GM12875 (cell line): ENCODE data around the gene ARHGAP4.

ENCODE experiments used
- H3K4me3 ChIP-seq: one replicate; pipeline ENCODE4 v1.5.1; 2011; ENCODE audit warnings: low read depth, low read length, control low read depth
- TF ChIP-seq, protein P1 (sequence below): IDR thresholded peaks from 2 replicates; pipeline ENCODE4 v1.5.1; 2011; ENCODE audit warnings: low read depth, mild to moderate bottlenecking, control low read depth, inconsistent platforms, low read length, moderate library complexity, borderline replicate concordance; ENCODE audit not compliant: insufficient read depth

ARHGAP4 gene

DNA sequence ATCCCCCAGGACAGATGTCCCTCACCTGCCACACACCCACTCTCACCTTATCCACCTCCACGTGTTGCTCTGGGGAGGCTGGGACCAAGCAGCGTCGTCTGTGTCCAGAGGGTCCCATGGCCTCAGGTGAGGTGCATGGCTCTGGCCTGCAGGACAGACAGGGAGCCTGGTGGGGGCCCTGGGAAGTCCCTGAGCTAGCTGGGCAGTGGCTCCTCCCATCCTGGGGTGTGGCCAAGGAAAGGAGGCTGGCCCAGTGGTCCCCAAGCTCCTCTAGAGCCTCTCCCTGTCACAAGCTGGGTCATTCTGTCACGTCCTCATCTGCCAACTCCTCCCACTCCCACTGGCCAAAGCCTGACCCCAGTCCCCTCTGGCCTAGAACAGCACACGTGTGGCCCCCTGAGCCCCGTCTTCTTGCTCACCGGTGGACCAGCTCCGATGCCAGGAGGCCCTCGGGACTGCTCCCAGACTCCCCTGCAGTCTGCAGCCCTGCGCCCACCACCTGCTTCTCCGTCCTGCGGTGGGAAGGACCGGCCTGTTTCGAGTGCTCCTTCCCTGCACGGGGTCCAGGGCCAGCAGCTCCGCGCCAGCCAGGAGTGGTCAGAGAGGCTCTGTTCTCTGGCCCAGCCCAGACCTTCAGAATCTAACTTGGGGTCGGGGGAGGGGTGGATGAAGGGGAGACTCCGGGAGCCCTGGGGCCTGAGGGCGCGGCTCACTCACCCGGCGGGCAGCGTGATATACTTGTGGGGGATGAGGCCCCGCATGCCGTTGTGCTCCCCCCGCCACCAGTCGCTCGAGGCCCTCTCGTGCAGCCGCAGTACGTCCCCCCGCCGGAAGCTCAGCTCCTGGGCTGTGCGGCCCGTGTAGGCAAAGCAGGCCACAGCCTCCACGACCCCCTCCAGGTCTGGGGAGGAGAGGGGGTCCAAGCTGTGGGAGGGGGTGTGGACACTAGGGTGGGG, 16.8 kb downstream of the ARHGAP4 start:
- no peak overlapping the region for H3K4me3 ChIP-seq
- TF ChIP-seq, protein P1, sequence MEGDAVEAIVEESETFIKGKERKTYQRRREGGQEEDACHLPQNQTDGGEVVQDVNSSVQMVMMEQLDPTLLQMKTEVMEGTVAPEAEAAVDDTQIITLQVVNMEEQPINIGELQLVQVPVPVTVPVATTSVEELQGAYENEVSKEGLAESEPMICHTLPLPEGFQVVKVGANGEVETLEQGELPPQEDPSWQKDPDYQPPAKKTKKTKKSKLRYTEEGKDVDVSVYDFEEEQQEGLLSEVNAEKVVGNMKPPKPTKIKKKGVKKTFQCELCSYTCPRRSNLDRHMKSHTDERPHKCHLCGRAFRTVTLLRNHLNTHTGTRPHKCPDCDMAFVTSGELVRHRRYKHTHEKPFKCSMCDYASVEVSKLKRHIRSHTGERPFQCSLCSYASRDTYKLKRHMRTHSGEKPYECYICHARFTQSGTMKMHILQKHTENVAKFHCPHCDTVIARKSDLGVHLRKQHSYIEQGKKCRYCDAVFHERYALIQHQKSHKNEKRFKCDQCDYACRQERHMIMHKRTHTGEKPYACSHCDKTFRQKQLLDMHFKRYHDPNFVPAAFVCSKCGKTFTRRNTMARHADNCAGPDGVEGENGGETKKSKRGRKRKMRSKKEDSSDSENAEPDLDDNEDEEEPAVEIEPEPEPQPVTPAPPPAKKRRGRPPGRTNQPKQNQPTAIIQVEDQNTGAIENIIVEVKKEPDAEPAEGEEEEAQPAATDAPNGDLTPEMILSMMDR: no peak

DNA sequence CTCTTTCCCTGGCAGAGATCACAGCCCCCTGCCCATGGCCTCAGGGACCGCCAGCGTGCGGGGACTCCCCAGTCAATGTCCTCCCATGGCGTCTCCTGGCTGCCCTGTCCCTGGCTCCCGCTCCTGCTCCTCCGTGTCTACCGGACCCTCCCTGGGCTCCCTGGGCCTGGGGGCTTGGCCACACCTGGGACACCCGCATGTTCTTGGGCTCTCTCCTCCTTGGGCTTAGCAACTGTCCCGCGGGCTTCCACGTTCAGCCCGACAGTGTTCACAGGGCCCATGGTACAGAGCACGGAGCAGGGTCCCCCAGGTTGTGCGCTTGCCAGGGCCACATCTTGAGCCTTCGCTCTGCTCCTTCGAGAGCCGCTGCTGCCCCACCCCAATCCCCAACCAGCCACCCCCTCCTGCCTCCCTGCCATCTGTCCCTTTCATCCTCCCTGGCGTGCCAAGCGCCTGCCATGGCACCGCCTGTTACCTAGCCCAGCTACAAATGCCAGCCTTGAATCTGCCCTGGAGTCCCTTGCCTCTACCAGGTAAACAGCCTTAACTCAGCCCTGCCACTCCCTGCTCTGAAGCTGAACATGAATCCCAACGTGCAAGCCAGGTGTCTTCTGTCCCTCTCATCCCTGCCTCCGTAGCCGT, 17.7 kb downstream of the ARHGAP4 start:
- TF ChIP-seq, protein P1: no peak

DNA sequence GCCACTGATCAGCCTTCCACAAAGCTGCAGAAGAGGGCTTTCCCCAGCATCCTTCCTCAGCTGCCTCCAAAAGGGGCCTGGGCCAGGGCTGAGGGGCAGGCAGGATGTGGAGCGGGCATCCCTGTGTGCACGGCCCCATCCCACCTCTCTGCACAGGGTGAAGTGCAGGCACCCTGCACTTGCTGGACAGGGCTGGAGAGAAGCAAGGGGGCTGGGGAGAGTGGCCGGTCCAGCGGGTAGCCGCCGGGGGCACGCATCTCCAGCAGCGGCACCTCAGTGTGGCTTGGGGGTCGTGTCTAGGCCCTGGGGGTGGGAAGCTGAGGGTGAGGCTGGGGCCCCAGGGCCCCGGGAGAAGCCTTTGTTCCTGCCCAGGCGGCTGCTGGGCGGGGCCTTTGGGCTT, 18.6 kb downstream of the ARHGAP4 start:
- H3K4me3 ChIP-seq: no peak overlapping the region
- TF ChIP-seq, protein P1: no peak

More for the DNA sequence above, 17.7 kb downstream of the ARHGAP4 start:
- no peak overlapping the region for H3K4me3 ChIP-seq

DNA sequence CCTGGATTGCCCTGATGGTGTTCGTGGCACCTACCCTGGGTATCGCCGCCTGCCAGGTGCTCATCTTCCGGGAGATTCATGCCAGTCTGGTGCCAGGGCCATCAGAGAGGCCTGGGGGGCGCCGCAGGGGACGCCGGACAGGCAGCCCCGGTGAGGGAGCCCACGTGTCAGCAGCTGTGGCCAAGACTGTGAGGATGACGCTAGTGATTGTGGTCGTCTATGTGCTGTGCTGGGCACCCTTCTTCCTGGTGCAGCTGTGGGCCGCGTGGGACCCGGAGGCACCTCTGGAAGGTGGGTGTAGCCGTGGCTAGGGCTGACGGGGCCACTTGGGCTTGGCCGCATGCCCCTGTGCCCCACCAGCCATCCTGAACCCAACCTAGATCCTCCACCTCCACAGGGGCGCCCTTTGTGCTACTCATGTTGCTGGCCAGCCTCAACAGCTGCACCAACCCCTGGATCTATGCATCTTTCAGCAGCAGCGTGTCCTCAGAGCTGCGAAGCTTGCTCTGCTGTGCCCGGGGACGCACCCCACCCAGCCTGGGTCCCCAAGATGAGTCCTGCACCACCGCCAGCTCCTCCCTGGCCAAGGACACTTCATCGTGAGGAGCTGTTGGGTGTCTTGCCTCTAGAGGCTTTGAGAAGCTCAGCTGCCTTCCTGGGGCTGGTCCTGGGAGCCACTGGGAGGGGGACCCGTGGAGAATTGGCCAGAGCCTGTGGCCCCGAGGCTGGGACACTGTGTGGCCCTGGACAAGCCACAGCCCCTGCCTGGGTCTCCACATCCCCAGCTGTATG, 19.7 kb downstream of the ARHGAP4 start:
- TF ChIP-seq, protein P1: no peak
- H3K4me3 ChIP-seq: no peak overlapping the region

DNA sequence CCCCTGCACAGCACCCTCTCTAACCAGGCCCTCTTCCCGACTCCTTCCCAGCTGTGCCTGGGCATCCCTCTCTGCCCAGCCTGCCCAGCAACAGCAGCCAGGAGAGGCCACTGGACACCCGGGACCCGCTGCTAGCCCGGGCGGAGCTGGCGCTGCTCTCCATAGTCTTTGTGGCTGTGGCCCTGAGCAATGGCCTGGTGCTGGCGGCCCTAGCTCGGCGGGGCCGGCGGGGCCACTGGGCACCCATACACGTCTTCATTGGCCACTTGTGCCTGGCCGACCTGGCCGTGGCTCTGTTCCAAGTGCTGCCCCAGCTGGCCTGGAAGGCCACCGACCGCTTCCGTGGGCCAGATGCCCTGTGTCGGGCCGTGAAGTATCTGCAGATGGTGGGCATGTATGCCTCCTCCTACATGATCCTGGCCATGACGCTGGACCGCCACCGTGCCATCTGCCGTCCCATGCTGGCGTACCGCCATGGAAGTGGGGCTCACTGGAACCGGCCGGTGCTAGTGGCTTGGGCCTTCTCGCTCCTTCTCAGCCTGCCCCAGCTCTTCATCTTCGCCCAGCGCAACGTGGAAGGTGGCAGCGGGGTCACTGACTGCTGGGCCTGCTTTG, 20.5 kb downstream of the ARHGAP4 start:
- TF ChIP-seq, protein P1: no peak
- H3K4me3 ChIP-seq: no peak overlapping the region

DNA sequence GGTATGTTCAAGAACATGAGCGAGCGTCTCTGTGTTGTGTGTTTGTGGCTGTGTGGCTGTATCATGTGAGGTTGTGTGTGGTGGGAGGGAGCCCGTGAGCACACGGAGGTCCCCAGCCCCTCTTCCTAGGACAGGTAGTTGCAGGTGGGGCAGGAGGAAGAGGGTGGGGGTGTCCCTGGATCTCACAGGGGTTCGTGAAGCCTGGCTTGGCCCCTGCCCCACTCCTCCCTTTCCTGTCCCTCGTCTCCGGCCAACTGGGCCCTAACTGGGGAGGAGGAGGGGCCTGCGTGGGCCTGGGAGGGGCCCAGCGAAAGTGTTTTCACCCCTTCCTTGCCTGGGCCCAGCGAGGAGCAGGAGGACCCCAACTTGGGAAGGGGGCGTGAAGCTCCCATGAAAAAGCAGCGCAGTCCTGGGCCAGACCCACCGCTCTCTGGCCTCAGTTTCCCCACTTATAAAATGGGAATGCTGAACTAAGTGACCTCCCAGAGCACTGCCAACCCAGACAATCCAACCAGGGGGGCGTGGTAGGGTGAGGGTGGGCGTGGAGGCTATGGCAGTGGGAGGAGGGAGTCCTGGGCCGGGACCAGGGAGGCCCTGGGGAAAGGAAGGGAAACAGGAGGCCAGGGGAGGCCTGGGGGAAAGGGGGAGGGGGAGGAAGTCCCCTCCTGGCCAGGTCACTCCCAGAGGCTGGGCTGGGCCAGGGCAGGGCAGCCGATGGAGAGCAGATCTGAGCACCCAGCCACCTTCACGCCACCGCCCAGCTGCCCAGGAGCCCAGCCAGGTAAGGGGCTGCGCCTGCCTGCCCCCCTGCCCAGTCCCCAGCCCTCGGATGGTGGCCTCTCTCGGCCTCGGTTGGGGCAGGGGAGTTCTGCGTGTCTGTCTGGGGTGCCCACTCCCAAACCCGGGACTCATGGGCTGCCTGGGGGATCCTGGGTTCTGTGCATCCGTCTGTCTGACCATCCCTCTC, 21.8 kb downstream of the ARHGAP4 start, which contains the start of gene AVPR2:
Gene AVPR2, plus strand, starts transcription at position 683 of the 967 bp plus-strand sequence. CDS start 473 bp downstream, outside the sequence.
- H3K4me3 ChIP-seq: no peak within 1 kb of the TSS
- TF ChIP-seq, protein P1: no peak
